ENCODE results near the gene P3H2.

- TF ChIP-seq EZH2 (IDR thresholded peaks at IDR 0.05; ENCODE audit: low read length, missing control alignments) (no peak), CTCF (conservative IDR thresholded peaks at IDR 0.05 in 1 of 2, IDR thresholded peaks at IDR 0.05 in 1 of 2; ENCODE audit: low read depth in 1 of 2, low read length in 2 of 2) (no peak)
These were observed 11.9 kb downstream of the P3H2 start for GRCh38 chr3:190108804-190109203.
